HG03571 (cell line): ENCODE results near the gene ID3.
"Not testable (repeated sequence)": the region's sequence is repeated elsewhere in the genome, so short reads cannot be mapped to it uniquely, and the experiment has no call there.

Experiments
- ATAC-seq: cut with Tn5 transposase; IDR thresholded peaks from one replicate; pipeline ENCODE4 v1.9.1; 2021; ENCODE audit not compliant: unreplicated experiment

The ID3 gene

DNA sequence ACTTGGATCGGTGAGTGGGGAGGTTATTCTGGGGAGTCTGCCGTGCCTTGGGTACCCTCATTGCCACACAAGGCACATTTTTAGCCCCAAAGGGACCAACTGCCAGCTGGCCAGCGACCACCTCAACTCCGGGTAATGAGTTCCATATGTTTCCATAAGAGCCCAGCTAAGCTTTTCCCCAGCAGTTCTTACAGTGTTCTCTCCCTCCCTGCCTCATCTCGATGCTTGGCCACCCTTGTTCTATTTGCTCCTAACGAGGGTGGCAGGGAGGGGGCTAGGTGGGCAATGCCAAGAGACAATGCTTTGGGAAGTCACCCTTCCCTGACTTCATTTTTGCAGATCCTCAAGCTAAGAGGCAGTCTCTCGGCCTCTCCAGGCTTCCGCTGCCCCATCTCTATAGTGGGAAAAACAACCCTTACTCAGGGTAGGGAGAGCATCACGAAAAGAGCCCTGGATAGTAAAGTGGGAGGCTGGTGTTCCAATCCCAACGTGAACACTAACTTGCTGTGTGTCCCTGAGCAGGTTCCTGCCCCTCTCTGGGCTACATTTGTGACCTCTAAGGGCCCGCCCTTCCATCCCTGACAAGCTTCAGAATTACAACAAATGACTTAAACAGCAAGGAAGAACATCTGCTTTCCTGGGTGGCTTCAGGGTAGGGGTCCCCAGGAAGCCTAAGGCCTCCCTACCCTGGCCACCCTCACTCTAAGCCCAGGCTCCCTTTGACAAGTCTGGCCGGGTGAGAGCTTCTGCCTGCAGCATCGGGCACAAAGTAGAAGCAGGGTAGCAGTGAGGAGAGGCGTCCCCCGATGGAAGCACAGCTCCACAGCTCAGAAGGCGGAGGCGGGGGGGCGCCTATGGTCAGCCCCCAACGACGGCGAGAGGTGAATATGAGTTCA lies 5.8 kb downstream of the ID3 start:
- no peak for ATAC-seq

GRCh38 chr1:23551849-23552248 lies 7.5 kb downstream of the ID3 start:
- ATAC-seq = no peak

GRCh38 chr1:23548704-23549143 lies 10.6 kb downstream of the ID3 start:
- no peak for ATAC-seq

DNA sequence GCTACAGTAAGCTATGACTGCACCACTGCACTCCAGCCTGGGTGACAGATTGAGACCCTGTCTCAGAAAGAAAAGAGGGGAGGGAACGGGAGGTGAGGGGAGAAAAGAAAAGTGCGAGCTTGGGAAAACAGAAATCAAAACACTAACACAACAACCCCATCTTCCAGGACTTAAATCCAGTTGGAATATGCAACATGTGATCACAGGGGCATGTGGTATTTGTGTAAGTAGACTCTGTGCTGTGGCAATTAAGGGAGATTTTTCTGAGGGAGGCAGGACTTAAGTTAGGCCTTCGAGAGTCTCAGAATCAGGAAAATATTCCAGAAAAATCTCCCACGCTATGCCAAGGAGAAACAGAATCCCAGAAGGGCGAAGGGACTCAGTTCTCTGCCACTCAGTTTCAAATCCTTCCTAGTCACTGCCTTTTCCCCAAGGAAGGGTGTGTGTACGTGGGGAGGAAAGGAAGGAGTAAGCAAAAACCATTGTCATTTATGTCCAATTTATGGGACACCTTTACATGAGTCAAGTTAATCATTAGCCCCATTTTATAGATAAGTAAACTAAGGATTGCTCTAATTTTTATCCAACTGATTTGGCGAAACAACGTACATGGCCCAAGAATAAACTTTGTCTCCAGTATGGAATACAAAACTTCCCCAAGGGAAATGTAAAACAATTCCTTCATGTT lies 12.3 kb downstream of the ID3 start:
- no peak for ATAC-seq

DNA sequence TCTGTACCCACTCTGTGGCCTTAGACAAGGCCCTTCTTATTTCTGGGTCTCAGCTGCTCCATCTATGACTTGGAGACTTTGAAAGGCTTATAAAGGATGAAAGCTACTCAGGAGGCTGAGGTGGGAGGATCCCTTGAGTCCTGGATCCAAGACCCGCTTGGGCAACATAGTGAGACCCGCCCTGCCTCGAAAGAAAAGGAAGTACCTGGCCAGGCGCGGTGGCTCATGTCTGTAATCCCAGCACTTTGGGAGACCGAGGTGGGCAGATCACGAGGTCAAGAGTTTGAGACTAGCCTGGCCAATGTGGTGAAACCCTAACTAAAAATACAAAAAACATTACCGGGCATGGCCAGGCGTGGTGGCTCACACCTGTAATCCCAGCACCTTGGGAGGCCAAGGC lies 13.4 kb downstream of the ID3 start:
- ATAC-seq = no peak

DNA sequence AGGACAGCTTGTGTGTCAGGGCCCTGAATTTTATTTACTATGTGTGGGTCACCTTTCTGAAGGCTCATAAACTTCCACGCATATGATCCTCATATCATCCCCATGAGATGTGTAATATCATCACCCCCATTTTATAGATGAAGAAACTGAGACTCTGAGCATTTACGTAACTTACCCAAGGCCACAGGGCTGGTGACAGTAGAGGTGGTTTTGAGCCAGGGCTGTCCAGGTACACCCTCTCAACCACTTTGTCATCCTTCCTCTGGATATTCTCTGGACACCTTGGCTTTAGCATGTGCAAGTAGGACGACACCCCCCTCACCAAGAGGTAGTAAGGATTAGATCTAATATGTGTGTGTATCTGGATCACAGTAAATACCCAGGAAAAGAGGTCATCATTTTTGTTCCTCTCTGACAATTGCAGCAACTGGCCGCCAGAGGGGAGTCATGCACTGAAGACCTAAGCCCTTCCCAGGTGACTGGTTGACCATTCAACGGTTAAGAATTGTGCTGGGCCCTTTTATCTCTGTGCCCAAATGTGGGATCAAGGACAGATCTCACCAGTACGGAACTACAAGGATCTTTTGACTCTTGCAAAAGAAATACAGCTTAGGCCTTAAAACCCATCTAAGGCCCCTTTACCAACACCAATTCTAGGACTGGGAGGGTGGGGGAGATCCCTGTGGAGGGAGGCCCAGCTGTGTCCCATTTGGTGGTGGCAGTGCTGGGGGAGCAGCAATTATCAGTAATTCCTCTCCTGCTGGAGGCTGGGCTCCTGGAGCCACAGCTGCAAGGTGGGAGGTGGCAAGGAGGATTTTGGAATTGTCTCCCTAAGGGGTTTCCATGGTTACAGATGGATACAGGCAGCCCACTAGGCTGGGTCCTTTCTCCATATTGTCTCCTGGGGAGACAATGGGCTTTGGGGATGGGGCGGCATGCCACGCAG lies 14.6 kb downstream of the ID3 start:
- ATAC-seq = no peak

GRCh38 chr1:23543707-23544443 lies 15.4 kb downstream of the ID3 start:
- no peak for ATAC-seq

DNA sequence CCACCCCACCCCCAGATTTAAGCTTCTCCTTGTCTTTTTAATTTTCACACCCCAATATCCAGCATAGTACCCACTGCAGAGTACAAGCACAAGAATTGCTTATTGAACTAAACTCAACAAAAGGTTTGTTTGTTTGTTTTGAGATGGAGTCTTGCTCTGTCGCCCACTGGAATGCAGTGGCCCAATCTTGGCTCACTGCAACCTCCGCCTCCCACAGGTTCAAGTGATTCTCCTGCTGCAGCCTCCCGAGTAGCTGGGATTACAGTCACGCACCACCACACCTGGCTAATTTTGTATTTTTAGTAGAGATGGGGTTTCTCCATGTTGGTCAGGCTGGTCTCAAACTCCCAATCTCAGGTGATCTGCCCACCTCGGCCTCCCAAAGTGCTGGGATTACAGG lies 16.4 kb downstream of the ID3 start:
- not testable (repeated sequence) for ATAC-seq

DNA sequence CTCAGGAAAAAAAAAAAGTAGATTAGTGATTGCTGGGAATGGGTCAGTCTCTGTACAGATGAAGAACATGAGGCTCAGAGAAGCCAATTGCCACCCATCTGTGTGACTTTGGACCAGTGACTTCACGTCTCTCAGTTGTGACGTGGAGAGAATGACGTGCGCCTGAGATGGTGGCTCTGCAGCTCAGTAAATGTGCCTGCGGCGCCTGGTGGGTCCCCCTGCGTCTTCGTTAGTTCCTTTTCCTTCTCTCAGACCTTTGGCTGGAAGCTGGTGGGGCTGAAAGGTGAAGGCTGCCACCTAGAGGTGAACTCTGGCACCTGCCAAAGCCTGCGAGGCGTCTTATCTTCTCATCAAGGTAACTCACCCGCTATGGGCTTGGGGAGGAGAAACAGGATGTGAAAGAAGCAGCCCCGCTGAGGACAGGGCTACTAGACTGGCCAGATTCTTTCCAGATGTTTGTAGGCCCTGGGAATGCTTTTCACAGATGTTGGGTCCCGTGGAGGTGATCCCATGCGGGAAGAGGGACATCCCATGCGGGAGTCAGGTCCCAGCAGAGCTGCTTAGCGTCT lies 19.5 kb downstream of the ID3 start:
- peak; percentile 67 for ATAC-seq

DNA sequence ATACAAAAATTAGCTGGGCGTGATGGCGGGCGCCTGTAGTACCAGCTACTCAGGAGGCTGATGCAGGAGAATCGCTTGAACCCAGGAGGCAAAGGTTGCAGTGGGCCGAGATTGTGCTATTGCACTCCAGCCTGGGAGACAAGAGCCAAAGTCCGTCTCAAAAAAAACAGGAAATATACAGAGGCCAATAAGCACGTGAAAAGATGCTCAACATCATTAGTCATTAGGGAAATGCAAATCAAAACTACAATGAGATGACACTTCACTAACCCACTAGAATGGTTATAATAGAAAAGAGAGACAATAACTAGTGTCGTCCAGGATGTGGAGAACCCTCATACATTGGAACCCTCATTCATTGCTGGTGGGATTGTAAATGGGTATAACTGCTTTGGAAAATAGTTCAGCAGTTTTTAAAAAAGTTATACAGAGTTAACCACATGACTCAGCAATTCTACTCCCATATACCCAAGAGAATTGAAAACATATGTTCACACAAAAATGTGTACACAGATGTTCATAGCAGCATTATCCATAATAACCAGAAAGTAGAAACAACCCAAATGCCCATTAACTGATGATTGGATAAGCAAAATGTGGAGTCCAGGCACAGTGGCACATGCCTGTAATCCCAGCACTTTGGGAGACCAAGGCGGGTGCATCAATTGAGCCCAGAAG lies 21.9 kb downstream of the ID3 start:
- no peak for ATAC-seq

- ATAC-seq = no peak
Measured at GRCh38 chr1:23533246-23534023, 25.9 kb downstream of the ID3 start.

- ATAC-seq = no peak
Measured at GRCh38 chr1:23531562-23532094, 27.7 kb downstream of the ID3 start.

DNA sequence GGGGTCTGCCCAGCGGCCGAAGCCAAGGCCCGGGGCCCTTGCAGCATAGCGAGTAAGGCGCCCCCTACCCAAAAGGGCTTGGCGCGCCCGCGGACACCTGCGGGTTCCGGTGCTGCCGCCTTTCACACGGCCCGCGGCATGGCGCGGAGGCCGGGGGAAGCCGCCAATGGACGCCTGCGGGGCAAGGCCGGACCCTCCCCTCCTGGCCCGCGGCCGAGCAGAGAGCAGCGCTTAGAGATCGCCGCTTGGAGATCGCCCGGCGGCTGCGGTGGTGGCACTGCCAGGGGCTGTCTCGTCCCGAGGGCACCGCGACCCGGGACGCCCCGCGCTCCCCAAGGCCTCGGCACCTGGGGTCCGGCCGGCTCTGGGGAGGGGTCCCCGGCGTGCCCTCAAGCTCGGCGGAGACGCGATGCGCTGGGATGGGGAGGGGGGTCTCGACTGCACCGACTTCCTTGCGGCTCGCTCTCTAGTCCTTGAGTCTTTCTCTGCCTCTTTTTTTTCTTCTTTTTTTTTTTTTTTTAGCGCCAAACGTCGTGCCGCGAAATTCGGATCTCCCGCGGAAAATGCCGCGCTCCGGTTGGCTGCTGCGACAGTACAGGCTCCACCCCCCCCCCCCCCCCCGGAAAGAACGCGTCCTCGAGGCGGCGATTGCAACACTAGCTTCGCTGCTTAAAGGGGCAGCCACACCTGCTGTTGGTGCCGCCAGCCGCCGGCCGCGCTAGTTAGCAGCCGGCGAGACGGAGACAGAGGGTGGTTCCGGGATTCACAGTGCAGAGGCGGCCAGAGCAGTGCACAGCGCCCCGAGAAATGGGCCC lies 28.3 kb downstream of the ID3 start, which contains the start of gene E2F2:
TSS of gene E2F2 (minus strand) at position 487 of the 815 bp plus-strand sequence. CDS start at position 47, 440 bp downstream.
- ATAC-seq = no peak

- no peak for ATAC-seq
Measured at GRCh38 chr1:23530087-23530746, 29.1 kb downstream of the ID3 start.

- no peak for ATAC-seq
Measured at GRCh38 chr1:23529146-23530086, 29.9 kb downstream of the ID3 start.
